BE2C (cell line): Measurements from ENCODE around the gene BRD1.

Experiments used
- DNase-seq: peaks from one replicate; pipeline ENCODE4 v3.0.0-alpha.2; 2020
- H3K27me3 ChIP-seq: fragments of 250-450 bp; sonication (Bioruptor Pico); 2 replicates; pipeline ENCODE4 v1.5.1; 2020; ENCODE audit warnings: mild to moderate bottlenecking
- H3K36me3 ChIP-seq: fragments of 250-450 bp; sonication (Bioruptor Pico); 2 replicates; pipeline ENCODE4 v1.5.1; 2020; ENCODE audit warnings: mild to moderate bottlenecking
- H3K4me1 ChIP-seq: fragments of 250-450 bp; sonication (Bioruptor Pico); 2 replicates; pipeline ENCODE4 v1.5.1; 2020
- H3K4me3 ChIP-seq: 2 replicates; pipeline ENCODE4 v1.5.1; 2011; ENCODE audit warnings: low read depth, low read length
- H3K9me3 ChIP-seq: fragments of 250-450 bp; sonication (Bioruptor Pico); 2 replicates; pipeline ENCODE4 v1.5.1; 2020
- CTCF ChIP-seq: IDR thresholded peaks from 2 replicates; pipeline ENCODE4 v1.5.1; 2012; ENCODE audit warnings: mild to moderate bottlenecking, low read depth, low read length

The BRD1 gene

GRCh38 chr22:49724893-49725489 is 102.7 kb downstream of the BRD1 start:
- Histone ChIP-seq H3K27me3 (peaks cover 69% of the 10 kb centered on the region), H3K4me1 (no peaks in the 10 kb centered on the region), H3K9me3 (no peaks in the 10 kb centered on the region), H3K4me3 (peak overlapping the region; percentile 20; the same call in 1 of the 2 replicates), H3K36me3 (no peaks in the 10 kb centered on the region)
- DNase-seq: peak; percentile 74
- TF ChIP-seq CTCF: peak; percentile 66

DNA sequence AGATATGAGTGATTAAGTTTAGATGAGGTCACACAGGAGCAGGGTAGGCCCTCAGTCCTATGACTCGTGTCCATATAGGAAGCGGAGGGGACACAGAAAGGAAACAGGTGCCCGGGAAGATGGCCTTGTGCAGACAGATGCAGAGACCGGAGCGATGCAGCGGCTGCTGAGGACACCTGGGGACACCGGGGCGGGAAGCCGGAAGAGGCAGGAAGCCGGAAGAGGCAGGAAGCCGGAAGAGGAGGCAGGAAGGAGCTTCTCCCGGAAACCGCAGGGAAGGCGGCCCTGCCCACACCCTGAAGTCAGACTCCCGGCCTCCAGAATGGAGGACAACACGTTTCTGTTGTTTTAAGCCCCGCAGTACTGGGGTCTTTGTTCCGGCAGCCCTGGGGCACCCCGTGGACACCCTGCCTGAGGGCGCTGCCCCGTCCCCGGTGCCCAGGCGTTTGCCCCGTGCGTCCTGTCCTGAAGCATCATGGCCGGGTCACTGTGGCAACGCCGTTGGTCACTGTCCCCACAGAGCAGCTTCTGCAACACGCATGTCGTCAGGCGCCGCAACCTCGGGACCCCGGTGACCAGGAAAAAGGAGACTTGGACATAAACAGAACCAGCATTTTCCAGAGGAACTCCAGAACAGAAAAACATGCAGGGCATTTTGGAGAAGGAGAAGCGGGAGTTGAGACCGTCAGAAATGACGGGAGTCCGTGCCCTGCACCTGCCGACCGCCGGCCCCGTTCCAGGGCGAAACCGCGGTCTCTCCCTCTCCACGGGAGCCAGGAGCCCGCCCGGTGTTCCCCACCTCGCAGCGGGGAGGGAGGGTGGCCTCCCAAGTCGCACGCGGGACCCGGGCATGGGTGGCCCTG is 103.4 kb downstream of the BRD1 start:
- H3K27me3 ChIP-seq: peaks cover 64% of the 10 kb centered on the region
- H3K4me1 ChIP-seq: no peaks in the 10 kb centered on the region
- no peak for DNase-seq

GRCh38 chr22:49723478-49724029 is 104.1 kb downstream of the BRD1 start:
- DNase-seq: no peak
- H3K4me1 ChIP-seq: no peaks in the 10 kb centered on the region
- no peak for TF ChIP-seq CTCF
- peaks cover 57% of the 10 kb centered on the region for H3K27me3 ChIP-seq
- H3K4me3 ChIP-seq: no peak overlapping the region
- no peaks in the 10 kb centered on the region for H3K36me3 ChIP-seq
- no peaks in the 10 kb centered on the region for H3K9me3 ChIP-seq

More for the DNA sequence above, 103.4 kb downstream of the BRD1 start:
- Histone ChIP-seq H3K9me3 (no peaks in the 10 kb centered on the region), H3K4me3 (peak overlapping the region; percentile 20), H3K36me3 (no peaks in the 10 kb centered on the region)
- no peak for TF ChIP-seq CTCF
